WTC11 (cell line): ENCODE measurements around the gene NOTUM. TPM values are rescaled to one million over a fixed set of nuclear protein-coding genes. Genes with fewer than 3 reads are reported as not detected.

Experiments
- ATAC-seq: fragments of 200-7000 bp; cut with Tn5 transposase; 2 replicates; pipeline ENCODE4 v1.10.0; 2021; ENCODE audit warnings: mild to moderate bottlenecking, moderate library complexity
- CTCF ChIA-PET: fragments of 300-600 bp; sonication (Branson Sonifier 250); formaldehyde crosslinking; loops from one replicate; lab custom pipeline; 2021; ENCODE audit warnings: antibody characterized with exemption; lab: Charles Lee
- POLR2A ChIA-PET: fragments of 350-600 bp; sonication (Branson Sonifier 250); formaldehyde crosslinking; loops from one replicate; lab custom pipeline; 2021; ENCODE audit warnings: antibody characterized with exemption; lab: Charles Lee
- DNase-seq: peaks from one replicate; pipeline ENCODE4 v3.0.0; 2021; ENCODE audit warnings: low spot score
- H3K27ac Mint-ChIP-seq: 2 replicates; pipeline ENCODE4 v1.8.0; 2021; ENCODE audit warnings: mixed read lengths
- H3K27me3 Mint-ChIP-seq: 2 replicates; pipeline ENCODE4 v1.8.0; 2021; ENCODE audit warnings: low read depth, mild to moderate bottlenecking, moderate library complexity, mixed read lengths
- H3K36me3 Mint-ChIP-seq: 2 replicates; pipeline ENCODE4 v1.8.0; 2021; ENCODE audit warnings: mixed read lengths
- H3K4me1 Mint-ChIP-seq: 2 replicates; pipeline ENCODE4 v1.8.0; 2022; ENCODE audit warnings: mixed read lengths
- H3K4me3 Mint-ChIP-seq: 2 replicates; pipeline ENCODE4 v1.8.0; 2021; ENCODE audit warnings: mild to moderate bottlenecking, moderate library complexity, mixed read lengths
- H3K9me3 Mint-ChIP-seq: 2 replicates; pipeline ENCODE4 v1.8.0; 2021; ENCODE audit warnings: mixed read lengths
- E2F1 ChIP-seq: sonication (generic); formaldehyde crosslinking; IDR thresholded peaks from 2 replicates; pipeline ENCODE4 v1.8.0; 2022; ENCODE audit warnings: mild to moderate bottlenecking, missing genetic modification reagents
- ERG ChIP-seq: fragments of 250-450 bp; sonication (Bioruptor Pico); IDR thresholded peaks from 2 replicates; pipeline ENCODE4 v1.8.0; 2021; ENCODE audit warnings: mild to moderate bottlenecking
- ESRRA ChIP-seq: sonication (generic); formaldehyde crosslinking; IDR thresholded peaks from 2 replicates; pipeline ENCODE4 v1.8.1; 2022; ENCODE audit warnings: mild to moderate bottlenecking, missing genetic modification reagents, borderline replicate concordance
- FOXK1 ChIP-seq: sonication (generic); formaldehyde crosslinking; IDR thresholded peaks from 2 replicates; pipeline ENCODE4 v1.8.0; 2022; ENCODE audit warnings: mild to moderate bottlenecking, moderate library complexity, missing genetic modification reagents
- GRHL2 ChIP-seq: fragments of 250-450 bp; sonication (Bioruptor Pico); IDR thresholded peaks from 2 replicates; pipeline ENCODE4 v1.8.0; 2022; ENCODE audit warnings: mild to moderate bottlenecking, moderate library complexity; ENCODE audit not compliant: insufficient replicate concordance, severe bottlenecking
- KAT7 ChIP-seq: sonication (generic); formaldehyde crosslinking; IDR thresholded peaks from 2 replicates; pipeline ENCODE4 v1.8.1; 2023; ENCODE audit warnings: missing genetic modification reagents, mild to moderate bottlenecking, borderline replicate concordance
- MXD4 ChIP-seq: fragments of 250-450 bp; sonication (Bioruptor Pico); IDR thresholded peaks from 2 replicates; pipeline ENCODE4 v1.8.0; 2021; ENCODE audit warnings: mild to moderate bottlenecking, moderate library complexity, borderline replicate concordance
- MYBL2 ChIP-seq: sonication (generic); formaldehyde crosslinking; IDR thresholded peaks from 2 replicates; pipeline ENCODE4 v1.8.1; 2023; ENCODE audit warnings: mild to moderate bottlenecking, moderate library complexity, missing genetic modification reagents
- OVOL2 ChIP-seq: fragments of 250-450 bp; sonication (Bioruptor Pico); IDR thresholded peaks from 2 replicates; pipeline ENCODE4 v1.9.0; 2021; ENCODE audit warnings: mild to moderate bottlenecking, borderline replicate concordance
- SMAD4 ChIP-seq: sonication (generic); formaldehyde crosslinking; IDR thresholded peaks from 2 replicates; pipeline ENCODE4 v1.8.0; 2022; ENCODE audit warnings: mild to moderate bottlenecking, missing genetic modification reagents
- TEAD1 ChIP-seq: sonication (generic); formaldehyde crosslinking; IDR thresholded peaks from 2 replicates; pipeline ENCODE4 v1.8.0; 2022; ENCODE audit warnings: mild to moderate bottlenecking, missing genetic modification reagents
- TP53 ChIP-seq: sonication (generic); formaldehyde crosslinking; IDR thresholded peaks from 2 replicates; pipeline ENCODE4 v1.8.1; 2023; ENCODE audit warnings: mild to moderate bottlenecking, missing genetic modification reagents
- ZBTB43 ChIP-seq: sonication (generic); formaldehyde crosslinking; IDR thresholded peaks from 2 replicates; pipeline ENCODE4 v1.8.1; 2023; ENCODE audit warnings: mild to moderate bottlenecking, missing genetic modification reagents
- ZMAT4 ChIP-seq: fragments of 250-450 bp; sonication (Bioruptor Pico); IDR thresholded peaks from 2 replicates; pipeline ENCODE4 v1.9.0; 2021; ENCODE audit warnings: mild to moderate bottlenecking
- ZNF121 ChIP-seq: sonication (generic); formaldehyde crosslinking; IDR thresholded peaks from 2 replicates; pipeline ENCODE4 v1.8.0; 2023; ENCODE audit warnings: missing genetic modification reagents
- ZNF232 ChIP-seq: sonication (generic); formaldehyde crosslinking; IDR thresholded peaks from 2 replicates; pipeline ENCODE4 v1.8.0; 2022; ENCODE audit warnings: mild to moderate bottlenecking, missing genetic modification reagents
- ZNF317 ChIP-seq: sonication (generic); formaldehyde crosslinking; IDR thresholded peaks from 2 replicates; pipeline ENCODE4 v1.8.1; 2023; ENCODE audit warnings: low read depth, mild to moderate bottlenecking, moderate library complexity, missing genetic modification reagents, borderline replicate concordance
- total RNA-seq: library from RNA; stranded (reverse); gene quantifications from 3 replicates; pipeline ENCODE4 v1.2.3, GENCODE V29; 2021
- TF ChIP-seq, protein P1 (sequence below): sonication (generic); formaldehyde crosslinking; IDR thresholded peaks from 2 replicates; pipeline ENCODE4 v1.8.1; 2023; ENCODE audit warnings: mild to moderate bottlenecking, missing genetic modification reagents, moderate library complexity
- TF ChIP-seq, protein P2 (sequence below): sonication (generic); formaldehyde crosslinking; IDR thresholded peaks from 2 replicates; pipeline ENCODE4 v1.8.1; 2022; ENCODE audit warnings: low read depth, mild to moderate bottlenecking, moderate library complexity, missing genetic modification reagents, borderline replicate concordance

NOTUM gene
- total RNA-seq, 1 experiment from 2014 or later = 1.7 TPM

DNA sequence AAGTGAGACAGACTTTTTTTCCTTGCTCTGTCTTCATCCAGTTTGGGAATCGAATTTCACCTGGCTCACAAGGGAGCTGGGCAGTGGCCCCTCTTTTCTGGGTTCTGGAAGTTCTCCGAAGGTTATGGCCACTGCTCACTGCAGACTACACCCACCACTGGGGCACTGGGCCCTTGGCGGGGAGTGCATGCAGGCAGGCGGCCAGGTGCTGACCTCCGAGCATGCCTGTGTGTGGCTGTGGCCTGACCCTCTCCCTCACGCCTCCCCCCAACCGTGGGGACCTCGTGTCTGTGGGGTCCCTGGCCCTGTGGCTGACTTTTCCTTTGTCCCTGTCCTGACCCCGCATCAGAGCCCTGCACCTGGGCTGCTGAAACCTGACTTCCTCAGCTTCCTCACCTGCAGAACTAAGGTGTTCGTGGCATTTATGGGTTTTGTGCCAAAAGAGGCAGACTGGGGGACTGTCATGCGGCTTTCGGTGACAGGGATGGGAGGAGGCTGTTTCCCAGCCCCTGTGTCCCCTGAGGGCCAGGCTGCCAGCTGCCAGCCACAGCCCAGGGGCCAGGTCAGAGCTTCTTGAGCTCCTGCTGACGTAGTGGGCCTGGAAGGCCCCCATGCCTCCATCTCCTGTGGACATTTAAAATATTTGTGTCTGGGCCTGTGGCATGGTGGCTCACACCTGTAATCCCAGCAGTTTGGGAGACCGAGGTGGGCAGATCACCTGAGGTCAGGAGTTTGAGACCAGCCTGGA lies 37.9 kb upstream of the NOTUM start:
- DNase-seq = no peak
- H3K4me1 Mint-ChIP-seq = peaks cover 2% of the 10 kb centered on the region
- ChIA-PET CTCF (interaction anchor here (1.0 kb wide), 1 partner anchor 21 kb away, joined by 4 read pairs; no protein-coding TSS in a partner anchor), POLR2A (no interaction called here)
- no peaks in the 10 kb centered on the region for H3K36me3 Mint-ChIP-seq
- H3K27ac Mint-ChIP-seq = no peak overlapping the region
- H3K9me3 Mint-ChIP-seq = no peaks in the 10 kb centered on the region
- H3K4me3 Mint-ChIP-seq = no peak overlapping the region
- H3K27me3 Mint-ChIP-seq = no peaks in the 10 kb centered on the region
- no peak for ATAC-seq
- TF ChIP-seq KAT7 (CRISPR knock-in tag) = no peak
- TF ChIP-seq, all 79 proteins: peak for 0

DNA sequence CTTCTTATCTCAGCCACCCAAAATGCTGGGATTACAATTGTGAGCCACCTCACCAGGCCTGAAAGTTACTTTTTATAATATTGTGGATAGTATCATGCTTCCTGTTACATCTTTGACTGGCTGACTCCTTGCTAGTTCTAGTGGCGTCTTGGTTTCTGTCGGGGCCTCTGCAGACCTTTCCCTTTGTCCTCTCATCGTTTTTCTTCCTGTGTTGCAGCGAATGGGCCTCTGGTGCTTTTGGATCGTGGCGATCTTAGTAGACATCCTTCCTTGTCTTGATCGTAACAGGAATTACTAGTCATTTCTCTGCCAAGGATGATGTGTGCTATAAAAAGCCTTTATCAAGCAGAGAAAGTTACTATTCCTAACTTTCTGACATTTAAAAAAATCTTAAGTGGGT lies 37.2 kb upstream of the NOTUM start:
- POLR2A ChIA-PET = no interaction called here
- CTCF ChIA-PET = interaction anchor here (1.0 kb wide), 2 partner anchors 21 to 39 kb away, joined by 4 read pairs; no protein-coding TSS in a partner anchor
- no peak for ATAC-seq

GRCh38 chr17:81996757-81997441 lies 35.9 kb upstream of the NOTUM start:
- Mint-ChIP-seq H3K27ac (no peak overlapping the region; the same call in 1 of the 2 replicates), H3K4me1 (peaks cover 11% of the 10 kb centered on the region), H3K4me3 (no peak overlapping the region), H3K27me3 (no peaks in the 10 kb centered on the region), H3K36me3 (no peaks in the 10 kb centered on the region)
- POLR2A ChIA-PET = no interaction called here
- no peak for TF ChIP-seq ZNF317
- TF ChIP-seq, protein P1, sequence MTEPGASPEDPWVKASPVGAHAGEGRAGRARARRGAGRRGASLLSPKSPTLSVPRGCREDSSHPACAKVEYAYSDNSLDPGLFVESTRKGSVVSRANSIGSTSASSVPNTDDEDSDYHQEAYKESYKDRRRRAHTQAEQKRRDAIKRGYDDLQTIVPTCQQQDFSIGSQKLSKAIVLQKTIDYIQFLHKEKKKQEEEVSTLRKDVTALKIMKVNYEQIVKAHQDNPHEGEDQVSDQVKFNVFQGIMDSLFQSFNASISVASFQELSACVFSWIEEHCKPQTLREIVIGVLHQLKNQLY (CRISPR knock-in tag) = no peak
- TF ChIP-seq MYBL2 (CRISPR knock-in tag) = no peak
- no peak for TF ChIP-seq TEAD1 (CRISPR knock-in tag)
- TF ChIP-seq MXD4 = no peak
- TF ChIP-seq ZNF121 (CRISPR knock-in tag) = no peak
- no peak for TF ChIP-seq ZNF232 (CRISPR knock-in tag)
- TF ChIP-seq E2F1 (CRISPR knock-in tag) = no peak
- TF ChIP-seq, all 79 proteins: peak for 0
- no peaks in the 10 kb centered on the region for H3K9me3 Mint-ChIP-seq
- CTCF ChIA-PET = interaction anchor here (0.8 to 2.7 kb wide), 11 partner anchors 16 to 107 kb away, joined by 3 to 19 read pairs (median 9); partner anchors contain the start of genes CENPX, LRRC45, NOTUM and RAC3
- ATAC-seq (no peak), DNase-seq (peak; percentile 9)

More for the DNA sequence above, 37.2 kb upstream of the NOTUM start:
- DNase-seq = no peak
- Mint-ChIP-seq H3K36me3 (no peaks in the 10 kb centered on the region), H3K27ac (no peak overlapping the region; the same call in 1 of the 2 replicates), H3K27me3 (no peaks in the 10 kb centered on the region), H3K4me1 (peaks cover 5% of the 10 kb centered on the region), H3K9me3 (no peaks in the 10 kb centered on the region), H3K4me3 (no peak overlapping the region)
- TF ChIP-seq ZMAT4 (CRISPR knock-in tag) = no peak
- no peak for TF ChIP-seq SMAD4
- no peak for TF ChIP-seq TP53
- no peak for TF ChIP-seq GRHL2 (CRISPR knock-in tag)
- no peak for TF ChIP-seq ESRRA

GRCh38 chr17:81996232-81996756 lies 35.3 kb upstream of the NOTUM start:
- H3K4me3 Mint-ChIP-seq = no peak overlapping the region
- ChIA-PET CTCF (interaction anchor here (0.6 to 2.7 kb wide), 25 partner anchors 9 to 157 kb away, joined by 3 to 19 read pairs (median 5); partner anchors contain the start of genes CENPX, LRRC45, MAFG and NOTUM), POLR2A (no interaction called here)
- H3K4me1 Mint-ChIP-seq = peaks cover 16% of the 10 kb centered on the region
- H3K36me3 Mint-ChIP-seq = no peaks in the 10 kb centered on the region
- peak overlapping the region; percentile 65; the same call in 1 of the 2 replicates for H3K27ac Mint-ChIP-seq
- ATAC-seq (no peak), DNase-seq (peak; percentile 8)
- H3K9me3 Mint-ChIP-seq = no peaks in the 10 kb centered on the region
- H3K27me3 Mint-ChIP-seq = no peaks in the 10 kb centered on the region
- TF ChIP-seq FOXK1 (no peak), OVOL2 (CRISPR knock-in tag) (no peak), ZBTB43 (CRISPR knock-in tag) (no peak), E2F1 (CRISPR knock-in tag) (no peak), MYBL2 (CRISPR knock-in tag) (no peak), ERG (CRISPR knock-in tag) (no peak)
- TF ChIP-seq, protein P2, sequence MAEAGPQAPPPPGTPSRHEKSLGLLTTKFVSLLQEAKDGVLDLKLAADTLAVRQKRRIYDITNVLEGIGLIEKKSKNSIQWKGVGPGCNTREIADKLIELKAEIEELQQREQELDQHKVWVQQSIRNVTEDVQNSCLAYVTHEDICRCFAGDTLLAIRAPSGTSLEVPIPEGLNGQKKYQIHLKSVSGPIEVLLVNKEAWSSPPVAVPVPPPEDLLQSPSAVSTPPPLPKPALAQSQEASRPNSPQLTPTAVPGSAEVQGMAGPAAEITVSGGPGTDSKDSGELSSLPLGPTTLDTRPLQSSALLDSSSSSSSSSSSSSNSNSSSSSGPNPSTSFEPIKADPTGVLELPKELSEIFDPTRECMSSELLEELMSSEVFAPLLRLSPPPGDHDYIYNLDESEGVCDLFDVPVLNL (CRISPR knock-in tag) = no peak
